22Rv1 (cell line): ENCODE data around the gene C5orf47.

ENCODE experiments used
- ZFX ChIP-seq: fragments of 450-650 bp; IDR thresholded peaks from 2 replicates; pipeline ENCODE4 v1.6.1; 2017; ENCODE audit warnings: antibody characterized with exemption, borderline replicate concordance
- TF ChIP-seq, protein P1 (sequence below): fragments of 450-650 bp; IDR thresholded peaks from 2 replicates; pipeline ENCODE4 v1.5.1; 2017; ENCODE audit warnings: mild to moderate bottlenecking

DNA sequence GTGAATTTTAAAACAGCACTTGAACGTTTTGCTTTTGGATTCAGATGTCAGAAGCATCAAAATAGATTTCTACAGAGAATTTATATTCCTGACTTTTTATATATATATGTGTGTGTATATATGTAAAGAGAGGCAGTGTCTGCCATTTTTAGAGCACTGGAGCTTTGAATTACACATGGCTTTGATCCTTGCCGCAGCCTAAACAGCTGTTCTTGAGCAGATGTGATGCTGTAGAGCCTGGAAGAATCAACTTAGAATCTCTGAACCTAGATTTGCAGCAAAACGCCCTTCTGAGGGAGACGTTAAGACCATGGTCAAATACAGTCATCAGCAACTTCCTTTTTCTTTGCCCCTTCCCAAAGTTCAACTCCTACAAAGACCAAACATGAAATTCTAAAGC lies 21.7 kb upstream of the C5orf47 start:
- TF ChIP-seq, protein P1, sequence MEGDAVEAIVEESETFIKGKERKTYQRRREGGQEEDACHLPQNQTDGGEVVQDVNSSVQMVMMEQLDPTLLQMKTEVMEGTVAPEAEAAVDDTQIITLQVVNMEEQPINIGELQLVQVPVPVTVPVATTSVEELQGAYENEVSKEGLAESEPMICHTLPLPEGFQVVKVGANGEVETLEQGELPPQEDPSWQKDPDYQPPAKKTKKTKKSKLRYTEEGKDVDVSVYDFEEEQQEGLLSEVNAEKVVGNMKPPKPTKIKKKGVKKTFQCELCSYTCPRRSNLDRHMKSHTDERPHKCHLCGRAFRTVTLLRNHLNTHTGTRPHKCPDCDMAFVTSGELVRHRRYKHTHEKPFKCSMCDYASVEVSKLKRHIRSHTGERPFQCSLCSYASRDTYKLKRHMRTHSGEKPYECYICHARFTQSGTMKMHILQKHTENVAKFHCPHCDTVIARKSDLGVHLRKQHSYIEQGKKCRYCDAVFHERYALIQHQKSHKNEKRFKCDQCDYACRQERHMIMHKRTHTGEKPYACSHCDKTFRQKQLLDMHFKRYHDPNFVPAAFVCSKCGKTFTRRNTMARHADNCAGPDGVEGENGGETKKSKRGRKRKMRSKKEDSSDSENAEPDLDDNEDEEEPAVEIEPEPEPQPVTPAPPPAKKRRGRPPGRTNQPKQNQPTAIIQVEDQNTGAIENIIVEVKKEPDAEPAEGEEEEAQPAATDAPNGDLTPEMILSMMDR = no peak
- no peak for TF ChIP-seq ZFX
